ENCODE results near the gene MTHFD1.

GRCh38 chr14:64388533-64389285 lies 556 bp downstream of the MTHFD1 start:
- TF ChIP-seq CTCF (IDR thresholded peaks at IDR 0.05) = no peak
- TF ChIP-seq POLR2AphosphoS5 (IDR thresholded peaks at IDR 0.05) = no peak
- no peak for TF ChIP-seq POLR2A (IDR thresholded peaks at IDR 0.05)

Measured in suprapubic skin (tissue), 4 donors.